Measurements from ENCODE around the gene KCNQ5. TPM values are rescaled to one million over a fixed set of nuclear protein-coding genes. Genes with fewer than 3 reads are reported as not detected.

The KCNQ5 gene
- total and polyA plus RNA-seq, 2 of the 8 experiments (the other 6 are each of a cell fraction or from before 2014, with no cell fraction given), result 0.83 to 1.2 TPM

DNA sequence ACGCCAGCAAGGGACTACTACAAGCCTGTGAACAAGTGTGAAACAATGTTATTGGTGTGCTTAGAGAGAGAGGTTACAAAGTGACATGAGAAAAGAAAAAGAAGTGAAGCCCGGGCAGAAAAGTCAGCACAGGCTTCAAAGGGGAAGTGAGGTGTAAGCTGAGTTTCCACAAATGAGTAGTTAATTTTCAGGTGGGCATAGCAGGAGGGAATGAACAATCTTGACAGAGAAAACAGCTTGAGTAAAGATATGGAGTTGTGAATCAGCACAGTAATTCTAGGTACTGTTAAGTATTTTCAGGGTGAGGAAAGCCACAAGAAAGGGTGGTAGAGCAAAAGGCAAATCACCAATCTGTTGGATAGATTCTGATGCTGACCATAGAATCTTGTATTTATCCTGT, 4.3 kb downstream of the KCNQ5 start:
- no peak overlapping the region for H3K18ac ChIP-seq (ENCODE audit: extremely low read depth, low read length)
- no peak for FAIRE-seq
- H4K91ac ChIP-seq (replicated peaks; ENCODE audit: insufficient read length, low read length), result no peak overlapping the region
- H3K23ac ChIP-seq (ENCODE audit: insufficient read length), result no peak overlapping the region
- no peaks in the 10 kb centered on the region for H3K36me3 ChIP-seq (ENCODE audit: control insufficient read depth in 2 of 4, insufficient read depth in 4 of 4, low read length in 3 of 4)
- no peak overlapping the region for H2AK5ac ChIP-seq (ENCODE audit: low read depth, low read length)
- H2BK15ac ChIP-seq (ENCODE audit: low read length), result no peak overlapping the region
- no peak overlapping the region for H2BK5ac ChIP-seq (ENCODE audit: low read depth, low read length)
- 75% methylated on average over 2 of the region's 2 CpGs; no CpG with 5 or more reads in 1 of the 2 experiments for WGBS, 2 experiments (ENCODE audit: extremely low coverage in 1 of 2, insufficient coverage in 1 of 2, insufficient read length in 1 of 2, insufficient replicate concordance in 2 of 2, low coverage in 1 of 2, low lambda C conversion rate in 2 of 2, missing lambda C conversion rate in 1 of 2)
- no peaks in the 10 kb centered on the region for H3K79me1 ChIP-seq (ENCODE audit: low read depth, low read length)
- H3K9me3 ChIP-seq (ENCODE audit: insufficient read depth in 2 of 2, low read depth in 1 of 2, low read length in 1 of 2), result no peaks in the 10 kb centered on the region
- H3K9ac ChIP-seq (replicated peaks in 1 of 4; ENCODE audit: extremely low read depth in 1 of 4, low read depth in 3 of 4, low read length in 3 of 4), result no peak overlapping the region
- H3K23me2 ChIP-seq (ENCODE audit: low read depth, low read length), result peaks cover 17% of the 10 kb centered on the region; the same call in 1 of the 2 replicates
- H3K27me3 ChIP-seq (replicated peaks in 1 of 4; ENCODE audit: control insufficient read depth in 3 of 4, extremely low read depth in 1 of 4, insufficient read depth in 3 of 4, low read length in 3 of 4), result peaks cover 19 to 29% (median 24%) of the 10 kb centered on the region in 4 experiments; a peak in 6 of 7 replicates
- H4K8ac ChIP-seq (ENCODE audit: extremely low read depth, insufficient read depth, low read length), result no peak overlapping the region
- no peak overlapping the region for H3K4me2 ChIP-seq (ENCODE audit: insufficient read depth in 1 of 2, low read depth in 2 of 2, low read length in 2 of 2)
- H2AFZ ChIP-seq (ENCODE audit: low read length), result no peak overlapping the region
- no peaks in the 10 kb centered on the region for H3K79me2 ChIP-seq (ENCODE audit: control insufficient read depth in 1 of 2, insufficient read depth in 2 of 2, low read length in 2 of 2)
- H3K27ac ChIP-seq (ENCODE audit: low read depth, low read length), result no peak overlapping the region
- no peak overlapping the region for H2BK12ac ChIP-seq (ENCODE audit: low read depth, low read length)
- no peak overlapping the region for H2BK120ac ChIP-seq (replicated peaks; ENCODE audit: low read depth, low read length)
- H4K20me1 ChIP-seq (replicated peaks in 1 of 2; ENCODE audit: control insufficient read depth in 1 of 2, insufficient read depth in 2 of 2, low read length in 2 of 2), result no peaks in the 10 kb centered on the region
- H3K14ac ChIP-seq (ENCODE audit: insufficient read length), result no peak overlapping the region
- no peak overlapping the region for H2BK20ac ChIP-seq (ENCODE audit: low read length)
- H3K4me1 ChIP-seq (replicated peaks in 1 of 4; ENCODE audit: control insufficient read depth in 3 of 4, insufficient read depth in 4 of 4, low read length in 3 of 4), result peaks cover 0 to 7% (median 3%) of the 10 kb centered on the region in 4 experiments; a peak in 3 of 7 replicates
- POLR2A ChIA-PET (ENCODE audit: partially characterized antibody), result no interaction called here
- H3K4ac ChIP-seq (replicated peaks; ENCODE audit: insufficient read length, low read depth, low read length), result no peak overlapping the region
- no peak for DNase-seq (ENCODE audit: low read depth in 1 of 2, low spot score in 2 of 2)
- H4K5ac ChIP-seq (ENCODE audit: insufficient read length, low read depth, low read length), result no peak overlapping the region
- H3K4me3 ChIP-seq (ENCODE audit: extremely low read depth in 1 of 4, insufficient read depth in 2 of 4, low read depth in 3 of 4, low read length in 4 of 4), result no peak overlapping the region
- CTCF ChIA-PET (ENCODE audit: partially characterized antibody), result interaction anchor here (0.5 to 1.1 kb wide), 3 partner anchors 12 to 214 kb away, joined by 3 read pairs; no protein-coding TSS in a partner anchor
- no peak overlapping the region for H3K56ac ChIP-seq (replicated peaks; ENCODE audit: insufficient read length, low read depth, low read length)
- TF ChIP-seq FOSL1 (IDR thresholded peaks at IDR 0.05; ENCODE audit: insufficient read depth, low read depth, low read length) (no peak), SP2 (IDR thresholded peaks at IDR 0.05; ENCODE audit: low read length) (no peak), HDAC2 (IDR thresholded peaks at IDR 0.05; ENCODE audit: borderline replicate concordance in 1 of 2, low read depth in 2 of 2, low read length in 2 of 2) (no peak), TBP (IDR thresholded peaks at IDR 0.05; ENCODE audit: low read depth, low read length) (no peak), HDAC6 (IDR thresholded peaks at IDR 0.05; ENCODE audit: low read depth, low read length) (no peak), RBBP5 (IDR thresholded peaks at IDR 0.05; ENCODE audit: borderline replicate concordance, low read depth, low read length) (no peak), BCL11A (IDR thresholded peaks at IDR 0.05; ENCODE audit: low read depth in 2 of 2, low read length in 2 of 2) (no peak), CREB1 (IDR thresholded peaks at IDR 0.05) (no peak)
- TF ChIP-seq, protein P1, sequence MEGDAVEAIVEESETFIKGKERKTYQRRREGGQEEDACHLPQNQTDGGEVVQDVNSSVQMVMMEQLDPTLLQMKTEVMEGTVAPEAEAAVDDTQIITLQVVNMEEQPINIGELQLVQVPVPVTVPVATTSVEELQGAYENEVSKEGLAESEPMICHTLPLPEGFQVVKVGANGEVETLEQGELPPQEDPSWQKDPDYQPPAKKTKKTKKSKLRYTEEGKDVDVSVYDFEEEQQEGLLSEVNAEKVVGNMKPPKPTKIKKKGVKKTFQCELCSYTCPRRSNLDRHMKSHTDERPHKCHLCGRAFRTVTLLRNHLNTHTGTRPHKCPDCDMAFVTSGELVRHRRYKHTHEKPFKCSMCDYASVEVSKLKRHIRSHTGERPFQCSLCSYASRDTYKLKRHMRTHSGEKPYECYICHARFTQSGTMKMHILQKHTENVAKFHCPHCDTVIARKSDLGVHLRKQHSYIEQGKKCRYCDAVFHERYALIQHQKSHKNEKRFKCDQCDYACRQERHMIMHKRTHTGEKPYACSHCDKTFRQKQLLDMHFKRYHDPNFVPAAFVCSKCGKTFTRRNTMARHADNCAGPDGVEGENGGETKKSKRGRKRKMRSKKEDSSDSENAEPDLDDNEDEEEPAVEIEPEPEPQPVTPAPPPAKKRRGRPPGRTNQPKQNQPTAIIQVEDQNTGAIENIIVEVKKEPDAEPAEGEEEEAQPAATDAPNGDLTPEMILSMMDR (IDR thresholded peaks at IDR 0.05; ENCODE audit: control extremely low read depth in 1 of 3, insufficient read depth in 1 of 3, low read depth in 1 of 3, low read length in 3 of 3), result no peak
- TF ChIP-seq, protein P2, sequence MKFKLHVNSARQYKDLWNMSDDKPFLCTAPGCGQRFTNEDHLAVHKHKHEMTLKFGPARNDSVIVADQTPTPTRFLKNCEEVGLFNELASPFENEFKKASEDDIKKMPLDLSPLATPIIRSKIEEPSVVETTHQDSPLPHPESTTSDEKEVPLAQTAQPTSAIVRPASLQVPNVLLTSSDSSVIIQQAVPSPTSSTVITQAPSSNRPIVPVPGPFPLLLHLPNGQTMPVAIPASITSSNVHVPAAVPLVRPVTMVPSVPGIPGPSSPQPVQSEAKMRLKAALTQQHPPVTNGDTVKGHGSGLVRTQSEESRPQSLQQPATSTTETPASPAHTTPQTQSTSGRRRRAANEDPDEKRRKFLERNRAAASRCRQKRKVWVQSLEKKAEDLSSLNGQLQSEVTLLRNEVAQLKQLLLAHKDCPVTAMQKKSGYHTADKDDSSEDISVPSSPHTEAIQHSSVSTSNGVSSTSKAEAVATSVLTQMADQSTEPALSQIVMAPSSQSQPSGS (IDR thresholded peaks at IDR 0.05; ENCODE audit: low read length), result no peak

Measured in H1 (cell line).